HepG2 (cell line): ENCODE data around the gene HAND1. TPM values are rescaled to one million over a fixed set of nuclear protein-coding genes. Genes with fewer than 3 reads are reported as not detected.

Experiments used
- ATAC-seq: fragments of 200-7000 bp; cut with Tn5 transposase; 3 replicates; pipeline ENCODE4 v1.9.1; 2020; ENCODE audit warnings: mild to moderate bottlenecking, moderate library complexity
- BruUV-seq: library from RNA; stranded (reverse); fragments of 400-500 nt; replicated peaks from 2 replicates; lab custom pipeline; 2021; lab: Mats Ljungman, UMichigan
- CTCF ChIA-PET: fragments of 300-600 bp; formaldehyde crosslinking; extraction: SDS; loops from one replicate; lab custom pipeline; 2021; ENCODE audit warnings: low total read pairs, inconsistent platforms, low intra/inter-chr PET ratio; lab: Yijun Ruan, JAX
- POLR2A ChIA-PET: fragments of 350-600 bp; sonication (Branson Sonifier 250); formaldehyde crosslinking; loops from one replicate; lab custom pipeline; 2020; ENCODE audit warnings: antibody characterized with exemption, inconsistent platforms; lab: Yijun Ruan, JAX
- DNase-seq: peaks from one replicate; pipeline ENCODE4 v3.0.0-alpha.2; 2015; ENCODE audit warnings: low spot score
- FAIRE-seq: peaks from 3 replicates; lab custom pipeline; 2011; peaks lifted over from hg19 to GRCh38; lab: Jason Lieb, UNC
- H2AFZ ChIP-seq: one replicate; pipeline ENCODE4 v1.6.1; 2011; ENCODE audit warnings: low read length, inconsistent platforms
- H3K27ac ChIP-seq: fragments of 300-600 bp; 3 replicates; pipeline ENCODE4 v1.8.0; 2011; ENCODE audit warnings: mixed run types, mild to moderate bottlenecking, mixed read lengths, low read length, inconsistent platforms; ENCODE audit not compliant: insufficient read depth; ENCODE audit errors: extremely low read length
- H3K27me3 ChIP-seq, 2 experiments: fragments of 200-600 bp in 1 of 2; 2 replicates in 1 of 2; 3 replicates in 1 of 2; pipeline versions ENCODE4 v1.6.0 to v1.8.0; 2011; ENCODE audit warnings: low read length in 2 of 2, mild to moderate bottlenecking in 2 of 2, moderate library complexity in 2 of 2, inconsistent platforms in 1 of 2; ENCODE audit not compliant: insufficient read depth in 2 of 2, control insufficient read depth in 1 of 2
- H3K36me3 ChIP-seq, 2 experiments: fragments of 200-600 bp in 1 of 2; replicated peaks in 1 of 2; 2 replicates in 1 of 2; 3 replicates in 1 of 2; pipeline versions ENCODE4 v1.5.1 to v1.8.0; 2011; ENCODE audit warnings: low read length in 2 of 2, inconsistent platforms in 1 of 2; ENCODE audit not compliant: insufficient read depth in 2 of 2, control insufficient read depth in 1 of 2
- H3K4me1 ChIP-seq: 2 replicates; pipeline ENCODE4 v1.5.1; 2012; ENCODE audit warnings: low read length, inconsistent platforms; ENCODE audit not compliant: insufficient read depth
- H3K4me2 ChIP-seq: 2 replicates; pipeline ENCODE4 v1.6.0; 2011; ENCODE audit warnings: low read depth, low read length, inconsistent platforms
- H3K4me3 ChIP-seq, 3 experiments: fragments of 200-600 bp in 1 of 3; sonication (generic), shearing (Covaris generic) in 1 of 3; replicated peaks in 1 of 3; 2 replicates each; pipeline ENCODE4 v1.5.1; 2011 to 2016; ENCODE audit warnings: low read length in 3 of 3, inconsistent platforms in 2 of 3, low read depth in 2 of 3, mild to moderate bottlenecking in 2 of 3, control low read depth in 1 of 3, mixed read lengths in 1 of 3; ENCODE audit not compliant: insufficient read depth in 1 of 3
- H3K79me2 ChIP-seq: one replicate; pipeline ENCODE4 v1.6.1; 2011; ENCODE audit warnings: low read length, inconsistent platforms; ENCODE audit not compliant: insufficient read depth
- H3K9ac ChIP-seq: 2 replicates; pipeline ENCODE4 v1.6.0; 2011; ENCODE audit warnings: mild to moderate bottlenecking, low read depth, low read length, inconsistent platforms; ENCODE audit not compliant: insufficient read depth
- H3K9me3 ChIP-seq: 2 replicates; pipeline ENCODE4 v1.5.1; 2012; ENCODE audit warnings: mild to moderate bottlenecking, low read length
- H4K20me1 ChIP-seq: 2 replicates; pipeline ENCODE4 v1.6.0; 2011; ENCODE audit warnings: inconsistent platforms, mild to moderate bottlenecking, low read length, moderate library complexity; ENCODE audit not compliant: insufficient read depth
- ATF1 ChIP-seq: IDR thresholded peaks from 2 replicates; pipeline ENCODE4 v1.6.1; 2016; ENCODE audit warnings: mild to moderate bottlenecking, control low read depth
- ERF ChIP-seq: IDR thresholded peaks from 2 replicates; pipeline ENCODE4 v1.6.1; 2018; ENCODE audit warnings: missing biosample characterization, missing genetic modification reagents
- FOSL1 ChIP-seq: sonication (generic); formaldehyde crosslinking; IDR thresholded peaks from 2 replicates; pipeline ENCODE4 v1.9.0; 2021; ENCODE audit warnings: missing genetic modification reagents, borderline replicate concordance
- NCOA2 ChIP-seq: sonication (generic); formaldehyde crosslinking; IDR thresholded peaks from 2 replicates; pipeline ENCODE4 v1.8.0; 2022; ENCODE audit warnings: inconsistent platforms
- RNF2 ChIP-seq: fragments of 450-650 bp; conservative IDR thresholded peaks from 2 replicates; pipeline ENCODE4 v1.6.1; 2016; ENCODE audit warnings: low read depth
- ZMAT3 ChIP-seq: sonication (generic); formaldehyde crosslinking; conservative IDR thresholded peaks from 2 replicates; pipeline ENCODE4 v1.7.0; 2021; ENCODE audit warnings: missing genetic modification reagents
- ZNF136 ChIP-seq: sonication (generic); formaldehyde crosslinking; IDR thresholded peaks from 2 replicates; pipeline ENCODE4 v1.8.1; 2022; ENCODE audit warnings: low read depth, mild to moderate bottlenecking, moderate library complexity, missing genetic modification reagents
- ZNF3 ChIP-seq: IDR thresholded peaks from 2 replicates; pipeline ENCODE4 v1.7.0; 2017; ENCODE audit warnings: inconsistent platforms
- ZNF343 ChIP-seq: sonication (generic); formaldehyde crosslinking; IDR thresholded peaks from 2 replicates; pipeline ENCODE4 v1.4.0; 2020; ENCODE audit warnings: mild to moderate bottlenecking, missing genetic modification reagents
- WGBS: methylation state at CpG from one replicate; pipeline ENCODE4 v1.1.6; 2017; ENCODE audit warnings: low lambda C conversion rate; 5-methylcytosine and 5-hydroxymethylcytosine counted together
- in situ Hi-C: cut with HindIII; loops from 2 replicates; pipeline ENCODE4 v1.10.0; 2017; ENCODE audit warnings: low pct_unique_long_range_greater_than_20kb; ENCODE audit not compliant: extremely low pct_ligation_motif_present
- intact Hi-C: fragments of 100-400 bp; cut with micrococcal nuclease; formaldehyde crosslinking; loops from one replicate; pipeline ENCODE4 v1.10.0; 2022; ENCODE audit not compliant: unreplicated experiment
- polyA plus RNA-seq, 8 experiments: library from polyadenylated mRNA; depleted of rRNA in 3 of 8; stranded (reverse) in 7 of 8; unstranded in 1 of 8; fragments of >200 nt; fragmentation: Illumina TruSeq in 4 of 8; extraction: Trizol in 4 of 8; gene quantifications; 2 replicates each; pipeline versions ENCODE4 v1.2.1 to v1.2.3, GENCODE V29; 2011 to 2016; ENCODE audit warnings: low read depth in 4 of 8, missing spikeins in 1 of 8, mixed read lengths in 1 of 8; ENCODE audit not compliant: insufficient read depth in 1 of 8
- total RNA-seq, 5 experiments: library from RNA; depleted of rRNA; stranded (reverse); fragments of >200 nt; fragmentation: Illumina TruSeq; extraction: Trizol; gene quantifications; 2 replicates each; pipeline ENCODE4 v1.2.3, GENCODE V29; 2016; ENCODE audit warnings: low read depth in 1 of 5
- TF ChIP-seq, protein P1 (sequence below): IDR thresholded peaks from 2 replicates; pipeline ENCODE4 v1.6.1; 2016; ENCODE audit warnings: missing compliant biosample characterization, missing genetic modification reagents, borderline replicate concordance
- TF ChIP-seq, protein P2 (sequence below): sonication (generic); formaldehyde crosslinking; IDR thresholded peaks from 2 replicates; pipeline ENCODE4 v1.5.0; 2020; ENCODE audit warnings: mild to moderate bottlenecking, missing genetic modification reagents, moderate library complexity
- TF ChIP-seq, protein P3 (sequence below): sonication (generic); formaldehyde crosslinking; IDR thresholded peaks from 2 replicates; pipeline ENCODE4 v1.4.0; 2020; ENCODE audit warnings: missing genetic modification reagents
- TF ChIP-seq, protein P4 (sequence below): IDR thresholded peaks from 2 replicates; pipeline ENCODE4 v1.6.1; 2012; ENCODE audit warnings: low read length, improper control_type of control experiment
- TF ChIP-seq, protein P5 (sequence below), 2 experiments: fragments of 450-650 bp in 1 of 2; sonication (generic) in 1 of 2; formaldehyde crosslinking; IDR thresholded peaks; 2 replicates each; pipeline versions ENCODE4 v1.5.0 to v1.8.0; 2020 to 2022; ENCODE audit warnings: mild to moderate bottlenecking in 1 of 2, missing genetic modification reagents in 1 of 2
- TF ChIP-seq, protein P6 (sequence below): sonication (generic); formaldehyde crosslinking; IDR thresholded peaks from 2 replicates; pipeline ENCODE4 v1.8.1; 2023; ENCODE audit warnings: mild to moderate bottlenecking, missing genetic modification reagents

HAND1 gene
- total and polyA plus RNA-seq, 2 of the 13 experiments (the other 11 are each of a cell fraction or from before 2014, with no cell fraction given): not detected

DNA sequence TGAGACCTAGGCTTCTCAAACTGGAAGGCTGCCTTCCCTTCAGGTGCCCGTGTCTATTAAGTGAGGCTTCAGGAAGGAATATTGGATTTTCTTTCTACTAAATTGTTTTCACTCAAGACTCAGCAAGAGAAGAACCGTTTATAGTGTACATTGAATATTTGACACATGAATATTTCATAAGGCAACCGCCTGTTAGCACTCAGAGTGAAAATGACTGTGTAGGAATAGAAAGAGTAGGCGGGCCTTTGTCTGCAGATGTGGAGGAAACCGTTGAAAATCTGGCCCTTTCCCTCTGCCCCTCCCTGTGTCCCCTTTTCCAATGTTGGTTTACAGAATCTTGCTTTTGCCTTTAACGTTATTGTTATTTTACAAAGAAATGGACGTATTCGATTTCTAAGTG, 26.1 kb downstream of the HAND1 start:
- Histone ChIP-seq H3K9ac (no peak overlapping the region), H3K79me2 (peaks cover 17% of the 10 kb centered on the region), H4K20me1 (peaks cover 7% of the 10 kb centered on the region), H3K27me3 (no peaks in the 10 kb centered on the region), H3K4me2 (no peak overlapping the region), H3K4me1 (peaks cover 39% of the 10 kb centered on the region), H3K9me3 (no peaks in the 10 kb centered on the region), H3K4me3 (no peak overlapping the region), H2AFZ (no peak overlapping the region), H3K36me3 (peaks cover 10 to 40% of the 10 kb centered on the region in 2 experiments), H3K27ac (no peak overlapping the region)
- intact Hi-C loops: no loop called here
- CTCF ChIA-PET: no interaction called here
- no peak for DNase-seq
- FAIRE-seq: no peak
- BruUV-seq: no TSS peak
- POLR2A ChIA-PET: no interaction called here
- ATAC-seq: no peak
- in situ Hi-C loops: no loop called here
- 95% methylated on average over 8 of the region's 8 CpGs for WGBS
- TF ChIP-seq, protein P1, sequence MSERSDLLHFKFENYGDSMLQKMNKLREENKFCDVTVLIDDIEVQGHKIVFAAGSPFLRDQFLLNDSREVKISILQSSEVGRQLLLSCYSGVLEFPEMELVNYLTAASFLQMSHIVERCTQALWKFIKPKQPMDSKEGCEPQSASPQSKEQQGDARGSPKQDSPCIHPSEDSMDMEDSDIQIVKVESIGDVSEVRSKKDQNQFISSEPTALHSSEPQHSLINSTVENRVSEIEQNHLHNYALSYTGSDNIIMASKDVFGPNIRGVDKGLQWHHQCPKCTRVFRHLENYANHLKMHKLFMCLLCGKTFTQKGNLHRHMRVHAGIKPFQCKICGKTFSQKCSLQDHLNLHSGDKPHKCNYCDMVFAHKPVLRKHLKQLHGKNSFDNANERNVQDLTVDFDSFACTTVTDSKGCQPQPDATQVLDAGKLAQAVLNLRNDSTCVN (CRISPR knock-in tag): no peak
- TF ChIP-seq, protein P2, sequence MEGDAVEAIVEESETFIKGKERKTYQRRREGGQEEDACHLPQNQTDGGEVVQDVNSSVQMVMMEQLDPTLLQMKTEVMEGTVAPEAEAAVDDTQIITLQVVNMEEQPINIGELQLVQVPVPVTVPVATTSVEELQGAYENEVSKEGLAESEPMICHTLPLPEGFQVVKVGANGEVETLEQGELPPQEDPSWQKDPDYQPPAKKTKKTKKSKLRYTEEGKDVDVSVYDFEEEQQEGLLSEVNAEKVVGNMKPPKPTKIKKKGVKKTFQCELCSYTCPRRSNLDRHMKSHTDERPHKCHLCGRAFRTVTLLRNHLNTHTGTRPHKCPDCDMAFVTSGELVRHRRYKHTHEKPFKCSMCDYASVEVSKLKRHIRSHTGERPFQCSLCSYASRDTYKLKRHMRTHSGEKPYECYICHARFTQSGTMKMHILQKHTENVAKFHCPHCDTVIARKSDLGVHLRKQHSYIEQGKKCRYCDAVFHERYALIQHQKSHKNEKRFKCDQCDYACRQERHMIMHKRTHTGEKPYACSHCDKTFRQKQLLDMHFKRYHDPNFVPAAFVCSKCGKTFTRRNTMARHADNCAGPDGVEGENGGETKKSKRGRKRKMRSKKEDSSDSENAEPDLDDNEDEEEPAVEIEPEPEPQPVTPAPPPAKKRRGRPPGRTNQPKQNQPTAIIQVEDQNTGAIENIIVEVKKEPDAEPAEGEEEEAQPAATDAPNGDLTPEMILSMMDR (CRISPR knock-in tag): no peak
- no peak for TF ChIP-seq RNF2
- no peak for TF ChIP-seq ZNF3 (CRISPR knock-in tag)
- TF ChIP-seq ZNF136: no peak
- no peak for TF ChIP-seq ZNF343 (CRISPR knock-in tag)
- TF ChIP-seq, protein P3, sequence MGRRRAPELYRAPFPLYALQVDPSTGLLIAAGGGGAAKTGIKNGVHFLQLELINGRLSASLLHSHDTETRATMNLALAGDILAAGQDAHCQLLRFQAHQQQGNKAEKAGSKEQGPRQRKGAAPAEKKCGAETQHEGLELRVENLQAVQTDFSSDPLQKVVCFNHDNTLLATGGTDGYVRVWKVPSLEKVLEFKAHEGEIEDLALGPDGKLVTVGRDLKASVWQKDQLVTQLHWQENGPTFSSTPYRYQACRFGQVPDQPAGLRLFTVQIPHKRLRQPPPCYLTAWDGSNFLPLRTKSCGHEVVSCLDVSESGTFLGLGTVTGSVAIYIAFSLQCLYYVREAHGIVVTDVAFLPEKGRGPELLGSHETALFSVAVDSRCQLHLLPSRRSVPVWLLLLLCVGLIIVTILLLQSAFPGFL (CRISPR knock-in tag): no peak
- TF ChIP-seq ERF (CRISPR knock-in tag): no peak
- TF ChIP-seq, protein P4, sequence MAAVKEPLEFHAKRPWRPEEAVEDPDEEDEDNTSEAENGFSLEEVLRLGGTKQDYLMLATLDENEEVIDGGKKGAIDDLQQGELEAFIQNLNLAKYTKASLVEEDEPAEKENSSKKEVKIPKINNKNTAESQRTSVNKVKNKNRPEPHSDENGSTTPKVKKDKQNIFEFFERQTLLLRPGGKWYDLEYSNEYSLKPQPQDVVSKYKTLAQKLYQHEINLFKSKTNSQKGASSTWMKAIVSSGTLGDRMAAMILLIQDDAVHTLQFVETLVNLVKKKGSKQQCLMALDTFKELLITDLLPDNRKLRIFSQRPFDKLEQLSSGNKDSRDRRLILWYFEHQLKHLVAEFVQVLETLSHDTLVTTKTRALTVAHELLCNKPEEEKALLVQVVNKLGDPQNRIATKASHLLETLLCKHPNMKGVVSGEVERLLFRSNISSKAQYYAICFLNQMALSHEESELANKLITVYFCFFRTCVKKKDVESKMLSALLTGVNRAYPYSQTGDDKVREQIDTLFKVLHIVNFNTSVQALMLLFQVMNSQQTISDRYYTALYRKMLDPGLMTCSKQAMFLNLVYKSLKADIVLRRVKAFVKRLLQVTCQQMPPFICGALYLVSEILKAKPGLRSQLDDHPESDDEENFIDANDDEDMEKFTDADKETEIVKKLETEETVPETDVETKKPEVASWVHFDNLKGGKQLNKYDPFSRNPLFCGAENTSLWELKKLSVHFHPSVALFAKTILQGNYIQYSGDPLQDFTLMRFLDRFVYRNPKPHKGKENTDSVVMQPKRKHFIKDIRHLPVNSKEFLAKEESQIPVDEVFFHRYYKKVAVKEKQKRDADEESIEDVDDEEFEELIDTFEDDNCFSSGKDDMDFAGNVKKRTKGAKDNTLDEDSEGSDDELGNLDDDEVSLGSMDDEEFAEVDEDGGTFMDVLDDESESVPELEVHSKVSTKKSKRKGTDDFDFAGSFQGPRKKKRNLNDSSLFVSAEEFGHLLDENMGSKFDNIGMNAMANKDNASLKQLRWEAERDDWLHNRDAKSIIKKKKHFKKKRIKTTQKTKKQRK: no peak
- no peak for TF ChIP-seq FOSL1 (CRISPR knock-in tag)
- no peak for TF ChIP-seq ZMAT3 (CRISPR knock-in tag)
- TF ChIP-seq, protein P5, sequence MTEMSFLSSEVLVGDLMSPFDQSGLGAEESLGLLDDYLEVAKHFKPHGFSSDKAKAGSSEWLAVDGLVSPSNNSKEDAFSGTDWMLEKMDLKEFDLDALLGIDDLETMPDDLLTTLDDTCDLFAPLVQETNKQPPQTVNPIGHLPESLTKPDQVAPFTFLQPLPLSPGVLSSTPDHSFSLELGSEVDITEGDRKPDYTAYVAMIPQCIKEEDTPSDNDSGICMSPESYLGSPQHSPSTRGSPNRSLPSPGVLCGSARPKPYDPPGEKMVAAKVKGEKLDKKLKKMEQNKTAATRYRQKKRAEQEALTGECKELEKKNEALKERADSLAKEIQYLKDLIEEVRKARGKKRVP (CRISPR knock-in tag; IDR thresholded peaks at IDR 0.05): no peak
- TF ChIP-seq ATF1 (CRISPR knock-in tag): no peak
- TF ChIP-seq, protein P6, sequence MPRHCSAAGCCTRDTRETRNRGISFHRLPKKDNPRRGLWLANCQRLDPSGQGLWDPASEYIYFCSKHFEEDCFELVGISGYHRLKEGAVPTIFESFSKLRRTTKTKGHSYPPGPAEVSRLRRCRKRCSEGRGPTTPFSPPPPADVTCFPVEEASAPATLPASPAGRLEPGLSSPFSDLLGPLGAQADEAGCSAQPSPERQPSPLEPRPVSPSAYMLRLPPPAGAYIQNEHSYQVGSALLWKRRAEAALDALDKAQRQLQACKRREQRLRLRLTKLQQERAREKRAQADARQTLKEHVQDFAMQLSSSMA (CRISPR knock-in tag): no peak
- no peak for TF ChIP-seq NCOA2 (CRISPR knock-in tag)
